GM19351 (cell line): Measurements from ENCODE around the gene CUTC.
A peak's percentile ranks its signal among the peaks of the same experiment; 100 is the strongest.
"Not testable (repeated sequence)": the region's sequence is repeated elsewhere in the genome, so short reads cannot be mapped to it uniquely, and the experiment has no call there.

ENCODE experiments used
- ATAC-seq: cut with Tn5 transposase; IDR thresholded peaks from one replicate; pipeline ENCODE4 v1.9.1; 2021; ENCODE audit warnings: mild to moderate bottlenecking, moderate library complexity; ENCODE audit not compliant: unreplicated experiment

The CUTC gene

DNA sequence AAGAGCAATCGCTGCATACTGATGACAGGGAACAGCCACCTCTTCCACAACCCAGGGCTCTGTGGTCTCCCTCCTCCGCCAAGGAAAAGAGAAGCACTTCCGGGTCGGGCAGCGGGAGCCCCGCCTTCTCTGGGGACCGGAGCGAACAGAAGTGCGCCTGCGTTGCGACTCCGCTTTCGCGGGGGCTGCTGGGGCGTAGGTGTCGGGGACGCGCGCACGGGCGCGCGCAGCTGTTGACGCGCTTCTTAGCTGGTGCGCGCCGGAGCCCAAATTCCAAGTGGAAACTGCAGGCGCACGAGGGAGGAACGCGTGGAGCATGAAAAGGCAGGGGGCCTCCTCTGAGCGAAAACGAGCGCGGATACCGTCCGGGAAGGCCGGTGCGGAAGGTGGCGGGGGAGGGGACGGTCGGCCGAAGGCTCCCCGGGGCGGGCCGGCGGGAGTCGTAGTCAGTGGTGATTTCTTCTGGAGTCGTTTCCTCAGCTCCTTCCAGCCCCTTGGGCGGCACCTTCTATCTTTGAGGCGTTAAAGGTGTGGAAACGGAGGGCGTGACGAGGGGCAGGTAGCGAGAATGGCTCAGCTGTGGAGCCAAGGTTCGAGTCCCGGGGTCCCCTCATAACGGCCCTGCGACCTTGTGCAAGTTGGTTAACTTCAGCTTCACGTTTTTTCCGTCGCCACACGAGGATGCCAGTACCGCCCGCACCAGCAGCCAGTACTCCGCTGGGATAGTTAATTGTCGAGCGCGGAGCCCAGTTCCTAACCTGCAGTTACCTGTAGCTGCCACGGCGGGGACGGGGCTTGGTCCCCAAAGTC lies at the start of gene CUTC, which contains the start of gene COX15:
CUTC (plus strand) TSS at position 202 of the 810 bp plus-strand sequence; CDS start at position 317, 115 bp downstream.
COX15 (minus strand) TSS at position 95 of the 810 bp plus-strand sequence; CDS start at position 17, 78 bp downstream.
- peak; percentile 83 for ATAC-seq

GRCh38 chr10:99682752-99683151 lies 49.3 kb upstream of the CUTC start:
- peak; percentile 49 for ATAC-seq

DNA sequence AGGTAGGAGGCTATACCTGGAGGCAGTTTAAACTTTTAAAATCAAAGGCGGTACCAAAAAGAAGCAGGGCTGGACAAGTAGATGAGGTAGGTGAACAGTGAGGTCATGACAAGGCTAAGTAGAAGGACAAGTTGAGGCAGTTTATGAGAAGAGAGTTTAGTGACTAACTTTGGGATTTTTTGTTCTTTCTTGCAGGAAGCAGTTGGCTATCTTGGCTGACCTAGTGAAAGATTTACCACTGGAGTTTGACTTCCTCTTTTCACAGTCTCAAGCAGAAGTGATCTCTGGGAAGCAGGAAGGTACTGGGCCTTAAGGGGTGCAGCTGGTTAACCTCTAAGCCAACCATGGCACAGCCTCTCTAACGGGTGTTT lies 46.5 kb upstream of the CUTC start:
- peak; percentile 67 for ATAC-seq

- ATAC-seq, result no peak
Measured at GRCh38 chr10:99689461-99689860, 42.6 kb upstream of the CUTC start.

GRCh38 chr10:99693933-99694583 lies 38.0 kb upstream of the CUTC start:
- no peak for ATAC-seq

GRCh38 chr10:99695761-99696160 lies 36.3 kb upstream of the CUTC start:
- ATAC-seq, result no peak

DNA sequence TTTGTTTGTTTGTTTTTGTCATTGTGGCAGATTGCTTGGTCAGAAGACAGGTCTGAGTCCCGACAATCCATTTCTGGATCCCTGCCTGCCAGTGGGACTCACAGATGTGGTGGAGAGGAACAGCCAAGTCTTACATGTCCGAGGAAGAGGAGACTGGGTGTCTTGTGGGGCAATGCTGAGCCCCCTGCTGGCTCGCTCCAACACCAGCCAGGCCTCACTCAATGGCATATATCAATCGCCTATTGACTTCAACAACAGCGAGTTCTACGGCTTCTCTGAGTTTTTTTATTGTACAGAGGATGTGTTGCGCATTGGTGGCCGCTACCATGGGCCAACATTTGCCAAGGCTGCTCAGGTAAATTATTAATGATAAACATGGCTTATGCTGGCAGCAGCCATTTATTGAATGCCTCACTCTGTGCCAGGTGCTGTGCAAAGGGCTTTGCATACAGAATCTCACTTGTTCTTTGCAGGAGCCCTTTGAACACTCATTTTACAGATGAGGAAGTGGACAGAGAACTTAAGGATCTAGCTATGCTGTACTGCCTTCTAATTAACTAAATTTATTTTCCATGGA lies 33.4 kb upstream of the CUTC start:
- ATAC-seq, result no peak

- ATAC-seq, result no peak
Measured at GRCh38 chr10:99700649-99701048, 31.4 kb upstream of the CUTC start.

- ATAC-seq, result no peak
Measured at GRCh38 chr10:99708428-99709012, 23.5 kb upstream of the CUTC start.

DNA sequence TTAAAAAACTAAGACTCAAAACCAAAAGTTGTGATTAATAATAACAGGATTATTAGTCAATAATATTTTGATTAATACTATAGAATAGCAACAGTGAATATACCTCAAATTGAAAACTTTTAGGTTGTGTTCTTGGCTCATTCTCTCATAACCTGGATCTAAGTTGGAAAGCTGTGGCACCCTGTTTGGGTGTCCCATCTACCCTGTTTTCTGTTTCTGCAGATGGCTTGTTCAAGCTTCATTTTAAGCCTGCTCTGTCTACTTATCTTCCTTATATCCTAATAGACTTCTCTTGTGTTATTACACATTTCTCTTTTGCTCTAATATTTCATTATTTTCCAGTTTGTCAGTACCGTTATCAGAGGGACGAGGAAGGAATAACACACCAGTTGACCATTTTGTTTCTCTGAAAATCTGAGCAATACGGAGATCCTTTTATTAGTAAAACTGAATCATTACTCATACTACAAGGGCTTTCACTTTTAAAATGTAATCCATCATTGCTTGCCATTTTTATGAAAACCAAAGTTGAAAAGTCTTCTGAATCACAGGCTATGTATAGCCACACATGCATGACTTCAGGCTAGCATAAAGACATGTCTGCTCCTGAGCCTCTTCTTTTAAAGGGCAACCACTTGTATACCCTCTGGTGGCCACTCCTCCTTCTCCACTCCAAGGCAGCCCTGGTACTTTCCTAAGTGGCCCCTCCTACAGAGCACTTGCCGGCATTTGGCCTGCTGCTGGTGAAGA lies 22.4 kb upstream of the CUTC start:
- ATAC-seq, result peak; percentile 78

- ATAC-seq, result peak; percentile 57
Measured at GRCh38 chr10:99711129-99711719, 20.8 kb upstream of the CUTC start.

- ATAC-seq, result no peak
Measured at GRCh38 chr10:99714446-99714845, 17.6 kb upstream of the CUTC start.

DNA sequence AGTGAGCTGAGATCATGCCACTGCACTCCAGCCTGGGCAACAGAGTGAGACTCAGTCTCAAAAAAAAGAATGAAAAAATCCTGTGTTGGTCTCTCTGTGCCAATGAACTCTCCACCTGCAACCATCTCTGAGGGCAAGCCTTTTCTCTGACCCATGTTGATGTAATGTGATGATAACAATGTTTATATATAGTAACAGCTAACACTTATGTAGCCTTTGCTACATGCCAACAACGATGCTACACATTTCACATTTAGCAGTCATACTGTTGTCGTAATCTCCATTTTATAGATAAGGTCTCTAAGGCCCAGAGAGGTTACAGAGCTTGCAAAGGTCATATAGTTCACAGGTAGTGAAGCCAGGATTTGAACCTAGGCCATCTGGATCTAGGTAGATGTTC lies 11.6 kb upstream of the CUTC start:
- no peak for ATAC-seq

GRCh38 chr10:99730026-99730425 lies 2.0 kb upstream of the CUTC start:
- ATAC-seq, result no peak

GRCh38 chr10:99731306-99732032 lies 565 bp upstream of the CUTC start:
- no peak for ATAC-seq

- ATAC-seq, result no peak
Measured at GRCh38 chr10:99733366-99733765, 1.3 kb downstream of the CUTC start.

DNA sequence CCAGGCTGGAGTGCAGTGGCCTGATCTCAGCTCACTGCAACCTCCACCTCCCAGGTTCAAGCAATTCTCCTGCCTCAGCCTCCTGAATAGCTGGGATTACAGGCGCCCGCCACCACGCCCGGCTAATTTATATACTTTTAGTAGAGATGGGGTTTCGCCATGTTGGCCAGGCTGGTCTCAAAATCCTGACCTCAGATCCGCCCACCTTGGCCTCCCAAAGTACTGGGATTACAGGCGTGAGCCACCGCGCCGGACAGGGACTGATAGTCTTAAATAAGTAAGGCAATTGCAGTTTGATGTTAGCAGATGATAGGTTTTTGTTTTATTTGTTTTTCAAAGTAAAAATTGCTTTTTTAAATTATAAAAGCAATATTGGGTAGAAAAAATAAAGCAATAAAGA lies 2.1 kb downstream of the CUTC start:
- not testable (repeated sequence) for ATAC-seq

DNA sequence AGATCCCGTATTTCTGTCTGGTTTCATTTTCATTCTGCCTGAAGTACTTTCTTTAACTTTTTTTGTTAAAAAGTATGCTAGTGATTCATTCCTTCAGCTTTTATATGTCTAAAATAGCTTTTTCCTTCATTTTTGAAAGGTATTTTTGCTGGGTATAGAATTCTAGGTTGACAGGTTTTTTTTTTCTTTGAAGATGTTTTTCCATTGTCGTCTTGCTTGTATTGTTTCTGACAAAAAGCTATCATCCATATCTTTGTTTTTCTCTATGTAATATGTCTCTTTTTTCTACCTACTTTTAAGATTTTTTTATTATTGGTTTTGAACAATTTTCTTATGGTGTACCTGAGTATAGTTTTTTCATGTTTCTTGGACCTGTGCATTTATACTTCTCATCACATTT lies 8.2 kb downstream of the CUTC start:
- no peak for ATAC-seq

- no peak for ATAC-seq
Measured at GRCh38 chr10:99740933-99741559, 9.0 kb downstream of the CUTC start.
